ENCODE measurements around the gene NEU3.
"Not testable (repeated sequence)": the region's sequence is repeated elsewhere in the genome, so short reads cannot be mapped to it uniquely, and the experiment has no call there.

The NEU3 gene

GRCh38 chr11:74989260-74989638 lies 516 bp downstream of the NEU3 start:
- DNase-seq, result no peak

GRCh38 chr11:74990150-74990549 lies 1.4 kb downstream of the NEU3 start:
- DNase-seq, result not testable (repeated sequence)

GRCh38 chr11:74990941-74991340 lies 2.2 kb downstream of the NEU3 start:
- DNase-seq, result no peak

GRCh38 chr11:74992852-74993251 lies 4.1 kb downstream of the NEU3 start:
- no peak for DNase-seq

GRCh38 chr11:75000975-75001354 lies 12.2 kb downstream of the NEU3 start:
- no peak for DNase-seq

GRCh38 chr11:75001686-75002085 lies 13.0 kb downstream of the NEU3 start:
- no peak for DNase-seq

- DNase-seq, result no peak
Measured at GRCh38 chr11:75002516-75002915, 13.8 kb downstream of the NEU3 start.

- no peak for DNase-seq
Measured at GRCh38 chr11:75004215-75004614, 15.5 kb downstream of the NEU3 start.

GRCh38 chr11:75011357-75011756 lies 22.6 kb downstream of the NEU3 start:
- DNase-seq, result no peak

- DNase-seq, result no peak
Measured at GRCh38 chr11:75011872-75012271, 23.1 kb downstream of the NEU3 start.

GRCh38 chr11:75013051-75013450 lies 24.3 kb downstream of the NEU3 start:
- no peak for DNase-seq

GRCh38 chr11:75014129-75014528 lies 25.4 kb downstream of the NEU3 start:
- no peak for DNase-seq

GRCh38 chr11:75019200-75019599 lies 30.5 kb downstream of the NEU3 start:
- DNase-seq, result not testable (repeated sequence)

GRCh38 chr11:75020328-75020727 lies 31.6 kb downstream of the NEU3 start:
- not testable (repeated sequence) for DNase-seq

- DNase-seq, result no peak
Measured at GRCh38 chr11:75022296-75022695, 33.6 kb downstream of the NEU3 start.

- DNase-seq, result peak; percentile 30
Measured at GRCh38 chr11:75022759-75023396, 34.1 kb downstream of the NEU3 start.

GRCh38 chr11:75023446-75024067 lies 34.8 kb downstream of the NEU3 start:
- DNase-seq, result no peak

- DNase-seq, result no peak
Measured at GRCh38 chr11:75024068-75024449, 35.3 kb downstream of the NEU3 start.

GRCh38 chr11:75024764-75025211 lies 36.1 kb downstream of the NEU3 start:
- DNase-seq, result no peak

GRCh38 chr11:75025561-75025960 lies 36.8 kb downstream of the NEU3 start:
- no peak for DNase-seq

GRCh38 chr11:75028321-75028720 lies 39.6 kb downstream of the NEU3 start:
- no peak for DNase-seq

GRCh38 chr11:75028724-75029123 lies 40.0 kb downstream of the NEU3 start:
- DNase-seq, result no peak

- no peak for DNase-seq
Measured at GRCh38 chr11:75029836-75030631, 41.3 kb downstream of the NEU3 start.

GRCh38 chr11:75031224-75031753 lies 42.6 kb downstream of the NEU3 start:
- no peak for DNase-seq
